ENCODE data around the gene HLF.

- TF ChIP-seq CTCF (conservative IDR thresholded peaks at IDR 0.05; ENCODE audit: low read depth, low read length) (no peak), EZH2 (IDR thresholded peaks at IDR 0.05; ENCODE audit: borderline replicate concordance, low read depth, low read length, poor library complexity, severe bottlenecking) (no peak)
These were observed 65.7 kb downstream of the HLF start for GRCh38 chr17:55330344-55330933.

Data from A673 (cell line).